Measurements from ENCODE around the gene SRGAP2B.
"Not testable (repeated sequence)": the region's sequence is repeated elsewhere in the genome, so short reads cannot be mapped to it uniquely, and the experiment has no call there.

GRCh38 chr1:144990611-144991010 is 104.5 kb downstream of the SRGAP2B start:
- not testable (repeated sequence) for TF ChIP-seq EP300 (IDR thresholded peaks at IDR 0.05; ENCODE audit: borderline replicate concordance in 1 of 2, control insufficient read depth in 1 of 2, low read depth in 2 of 2, low read length in 2 of 2); POLR2A (IDR thresholded peaks at IDR 0.05; ENCODE audit: low read depth, low read length); ZBTB33 (IDR thresholded peaks at IDR 0.05); CEBPB (IDR thresholded peaks at IDR 0.05; ENCODE audit: borderline replicate concordance in 1 of 2, low read depth in 2 of 2, low read length in 2 of 2)

Data from GM12878 (cell line).